NCI-H2107 (cell line): ENCODE measurements around the gene ZNF367.
"Not testable (repeated sequence)": the region's sequence is repeated elsewhere in the genome, so short reads cannot be mapped to it uniquely, and the experiment has no call there.

Experiments
- DNase-seq: peaks from one replicate; lab custom pipeline; 2025; lab: John Stamatoyannopoulos, UW

Gene ZNF367

GRCh38 chr9:96400132-96400910 lies 17.8 kb downstream of the ZNF367 start:
- no peak for DNase-seq

- no peak for DNase-seq
These were observed 18.9 kb downstream of the ZNF367 start for GRCh38 chr9:96399325-96399633.

- no peak for DNase-seq
These were observed 19.4 kb downstream of the ZNF367 start for GRCh38 chr9:96398582-96399324.

GRCh38 chr9:96395964-96396363 lies 22.2 kb downstream of the ZNF367 start:
- DNase-seq: no peak

- DNase-seq: no peak
These were observed 23.2 kb downstream of the ZNF367 start for GRCh38 chr9:96394832-96395496.

- DNase-seq: no peak
These were observed 25.9 kb downstream of the ZNF367 start for GRCh38 chr9:96392263-96392662.

GRCh38 chr9:96391021-96391765 lies 27.0 kb downstream of the ZNF367 start:
- DNase-seq: no peak

GRCh38 chr9:96388144-96388543 lies 30.0 kb downstream of the ZNF367 start:
- no peak for DNase-seq

- DNase-seq: no peak
These were observed 32.0 kb downstream of the ZNF367 start for GRCh38 chr9:96386157-96386556.

GRCh38 chr9:96383165-96383942 lies 34.8 kb downstream of the ZNF367 start, which contains the start of gene SLC35D2:
Gene SLC35D2, minus strand, starts transcription at chr9:96383711. Its CDS starts 77 bp downstream, at chr9:96383634.
- no peak for DNase-seq

- DNase-seq: no peak
These were observed 35.4 kb downstream of the ZNF367 start for GRCh38 chr9:96382839-96383164.

- no peak for DNase-seq
These were observed 36.0 kb downstream of the ZNF367 start for GRCh38 chr9:96382175-96382574.

GRCh38 chr9:96381696-96382095 lies 36.5 kb downstream of the ZNF367 start:
- no peak for DNase-seq

- no peak for DNase-seq
These were observed 37.0 kb downstream of the ZNF367 start for GRCh38 chr9:96381125-96381524.

GRCh38 chr9:96379461-96379860 lies 38.7 kb downstream of the ZNF367 start:
- no peak for DNase-seq

GRCh38 chr9:96378187-96378586 lies 40.0 kb downstream of the ZNF367 start:
- no peak for DNase-seq

GRCh38 chr9:96376891-96377874 lies 41.0 kb downstream of the ZNF367 start:
- no peak for DNase-seq

GRCh38 chr9:96375507-96375906 lies 42.7 kb downstream of the ZNF367 start:
- DNase-seq: not testable (repeated sequence)

GRCh38 chr9:96367943-96368342 lies 50.2 kb downstream of the ZNF367 start:
- no peak for DNase-seq
